ENCODE data around the gene HPRT1.

- TF ChIP-seq, protein P1, sequence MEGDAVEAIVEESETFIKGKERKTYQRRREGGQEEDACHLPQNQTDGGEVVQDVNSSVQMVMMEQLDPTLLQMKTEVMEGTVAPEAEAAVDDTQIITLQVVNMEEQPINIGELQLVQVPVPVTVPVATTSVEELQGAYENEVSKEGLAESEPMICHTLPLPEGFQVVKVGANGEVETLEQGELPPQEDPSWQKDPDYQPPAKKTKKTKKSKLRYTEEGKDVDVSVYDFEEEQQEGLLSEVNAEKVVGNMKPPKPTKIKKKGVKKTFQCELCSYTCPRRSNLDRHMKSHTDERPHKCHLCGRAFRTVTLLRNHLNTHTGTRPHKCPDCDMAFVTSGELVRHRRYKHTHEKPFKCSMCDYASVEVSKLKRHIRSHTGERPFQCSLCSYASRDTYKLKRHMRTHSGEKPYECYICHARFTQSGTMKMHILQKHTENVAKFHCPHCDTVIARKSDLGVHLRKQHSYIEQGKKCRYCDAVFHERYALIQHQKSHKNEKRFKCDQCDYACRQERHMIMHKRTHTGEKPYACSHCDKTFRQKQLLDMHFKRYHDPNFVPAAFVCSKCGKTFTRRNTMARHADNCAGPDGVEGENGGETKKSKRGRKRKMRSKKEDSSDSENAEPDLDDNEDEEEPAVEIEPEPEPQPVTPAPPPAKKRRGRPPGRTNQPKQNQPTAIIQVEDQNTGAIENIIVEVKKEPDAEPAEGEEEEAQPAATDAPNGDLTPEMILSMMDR (IDR thresholded peaks at IDR 0.05 in 4 of 5, conservative IDR thresholded peaks at IDR 0.05 in 1 of 5), result no peak
- TF ChIP-seq POLR2A (IDR thresholded peaks at IDR 0.05), result no peak
Measured at GRCh38 chrX:134501941-134502340, 42.0 kb downstream of the HPRT1 start.
